HG02943 (cell line): ENCODE data around the gene UIMC1.

Source experiments
- ATAC-seq: cut with Tn5 transposase; IDR thresholded peaks from one replicate; pipeline ENCODE4 v1.9.1; 2021; ENCODE audit warnings: mild to moderate bottlenecking, low read depth, moderate library complexity; ENCODE audit not compliant: unreplicated experiment

UIMC1 gene

DNA sequence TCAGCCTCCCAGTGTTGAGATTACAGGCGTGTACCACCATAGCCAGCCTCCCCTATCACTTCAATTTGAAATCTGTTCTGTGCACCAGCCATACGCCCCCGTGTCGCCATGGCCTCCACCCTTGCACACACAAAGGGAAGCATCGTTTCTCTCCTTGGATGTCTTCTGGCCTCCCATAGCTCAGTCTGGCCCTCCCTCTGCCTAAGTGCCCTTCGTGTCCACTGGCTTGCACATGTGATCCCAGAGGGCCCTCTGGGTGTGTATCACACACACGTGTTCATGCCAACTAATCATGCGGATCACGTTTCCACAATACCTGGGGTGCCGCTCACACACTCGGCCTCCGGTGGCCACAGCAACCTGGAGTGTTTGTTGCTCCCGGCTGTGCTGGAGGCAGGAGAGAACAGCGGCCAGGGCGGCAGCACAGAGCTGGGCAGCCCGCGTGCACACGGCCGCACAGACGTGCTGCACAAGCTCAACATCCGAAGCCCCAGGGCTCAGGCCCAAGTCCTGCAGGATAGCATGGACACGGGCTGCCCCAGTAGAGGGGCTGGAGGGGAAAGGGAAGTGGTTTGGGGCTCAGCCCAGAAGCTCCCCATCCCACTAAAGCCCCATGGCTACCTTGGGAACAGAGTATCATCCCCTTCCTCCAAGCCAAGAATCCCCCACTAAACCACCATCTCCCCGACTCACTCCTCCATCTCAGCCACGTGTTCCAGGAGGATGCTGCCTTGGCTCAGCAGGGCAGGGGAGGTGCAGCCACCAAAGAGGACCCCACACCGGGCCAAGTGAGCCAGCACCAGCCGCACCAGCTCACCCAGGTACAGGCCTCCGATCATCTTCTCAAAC lies 118.3 kb downstream of the UIMC1 start:
- ATAC-seq: no peak

DNA sequence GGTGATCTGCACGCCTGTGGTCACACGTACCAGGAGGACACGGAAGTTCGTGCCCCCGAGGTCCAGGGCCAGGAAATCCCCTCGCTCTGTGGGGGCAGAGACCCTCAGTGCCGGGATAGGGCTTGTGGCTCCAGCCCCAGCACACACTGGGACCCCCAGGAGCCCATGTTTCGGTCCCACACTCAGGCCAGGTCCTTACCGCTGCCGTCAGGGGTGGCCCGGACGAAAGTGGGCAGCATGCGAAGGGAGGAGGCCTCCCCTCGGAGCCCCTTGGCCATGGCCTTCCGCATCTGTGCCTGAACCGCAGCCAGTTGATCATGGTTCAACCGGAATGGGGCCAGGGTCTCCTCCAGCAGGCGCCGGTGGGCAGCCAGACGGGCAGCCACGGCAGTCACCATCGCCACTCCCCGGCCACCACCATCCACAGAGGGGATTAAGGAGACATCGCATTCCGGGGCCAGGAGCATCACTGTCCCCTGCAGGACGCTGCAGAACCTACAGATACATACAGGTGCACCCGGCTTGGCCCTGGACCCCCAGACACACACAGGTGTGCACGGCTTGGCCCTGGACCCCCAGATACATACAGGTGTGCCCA lies 119.2 kb downstream of the UIMC1 start:
- ATAC-seq: no peak

DNA sequence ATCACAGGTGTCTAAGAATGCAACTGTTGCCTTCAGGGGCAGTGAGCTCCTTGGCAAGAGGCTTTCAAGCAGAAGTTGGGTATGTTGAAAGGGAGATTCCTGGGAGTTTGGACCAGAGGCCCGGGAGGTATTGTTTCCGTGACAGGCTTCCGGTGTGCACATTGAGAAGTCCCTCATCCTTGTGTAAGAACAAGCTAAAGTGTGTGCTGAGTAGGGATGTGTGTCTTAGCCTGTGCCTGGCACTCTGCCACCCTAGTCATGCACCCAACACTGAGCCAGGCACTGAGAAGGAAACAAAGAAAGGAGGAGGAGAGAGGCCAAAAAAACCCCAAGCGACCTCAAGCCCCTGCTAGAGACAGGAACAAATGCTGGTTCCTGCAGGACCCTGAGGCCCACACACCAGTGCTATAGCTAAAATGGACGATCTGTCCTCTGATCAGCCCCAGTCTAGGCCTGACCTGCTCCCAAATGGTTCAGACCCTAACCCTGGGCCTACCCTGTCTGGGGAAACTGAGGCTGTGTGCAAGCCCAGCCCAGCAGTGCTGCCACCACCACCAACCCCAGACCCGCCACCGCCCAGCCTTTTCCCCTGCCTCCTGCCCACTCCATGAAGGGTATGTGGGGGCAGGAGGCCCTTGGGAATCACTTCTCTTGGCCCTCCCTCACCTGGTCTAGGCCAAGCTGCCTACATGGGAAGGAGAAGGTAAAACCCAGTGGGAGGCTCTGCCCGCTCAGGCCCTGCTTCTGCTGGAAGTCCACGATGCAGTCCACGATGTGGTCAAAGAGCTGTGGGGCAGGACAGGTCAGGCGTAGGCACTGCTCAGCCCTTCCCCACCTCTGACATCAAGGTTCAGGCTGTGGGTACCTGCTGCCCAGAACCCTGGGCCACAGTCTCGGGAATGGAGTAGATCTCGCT lies 120.0 kb downstream of the UIMC1 start:
- ATAC-seq: no peak

DNA sequence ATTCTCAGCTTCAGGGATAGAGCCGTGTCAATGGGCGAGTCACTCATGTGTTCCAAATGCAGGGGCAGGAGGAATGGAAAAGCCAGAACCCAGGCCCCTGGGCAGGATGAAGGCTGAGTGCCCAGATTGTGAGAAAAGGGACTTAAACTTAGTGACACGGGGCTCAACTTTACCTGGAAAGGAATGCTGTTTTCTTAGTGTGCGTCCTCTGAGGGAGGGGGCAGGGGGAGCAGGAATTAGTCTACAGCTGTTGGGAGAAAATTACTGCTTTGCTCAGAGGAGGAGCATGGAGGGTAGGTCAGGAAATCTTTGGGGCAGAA lies 122.0 kb downstream of the UIMC1 start:
- no peak for ATAC-seq

DNA sequence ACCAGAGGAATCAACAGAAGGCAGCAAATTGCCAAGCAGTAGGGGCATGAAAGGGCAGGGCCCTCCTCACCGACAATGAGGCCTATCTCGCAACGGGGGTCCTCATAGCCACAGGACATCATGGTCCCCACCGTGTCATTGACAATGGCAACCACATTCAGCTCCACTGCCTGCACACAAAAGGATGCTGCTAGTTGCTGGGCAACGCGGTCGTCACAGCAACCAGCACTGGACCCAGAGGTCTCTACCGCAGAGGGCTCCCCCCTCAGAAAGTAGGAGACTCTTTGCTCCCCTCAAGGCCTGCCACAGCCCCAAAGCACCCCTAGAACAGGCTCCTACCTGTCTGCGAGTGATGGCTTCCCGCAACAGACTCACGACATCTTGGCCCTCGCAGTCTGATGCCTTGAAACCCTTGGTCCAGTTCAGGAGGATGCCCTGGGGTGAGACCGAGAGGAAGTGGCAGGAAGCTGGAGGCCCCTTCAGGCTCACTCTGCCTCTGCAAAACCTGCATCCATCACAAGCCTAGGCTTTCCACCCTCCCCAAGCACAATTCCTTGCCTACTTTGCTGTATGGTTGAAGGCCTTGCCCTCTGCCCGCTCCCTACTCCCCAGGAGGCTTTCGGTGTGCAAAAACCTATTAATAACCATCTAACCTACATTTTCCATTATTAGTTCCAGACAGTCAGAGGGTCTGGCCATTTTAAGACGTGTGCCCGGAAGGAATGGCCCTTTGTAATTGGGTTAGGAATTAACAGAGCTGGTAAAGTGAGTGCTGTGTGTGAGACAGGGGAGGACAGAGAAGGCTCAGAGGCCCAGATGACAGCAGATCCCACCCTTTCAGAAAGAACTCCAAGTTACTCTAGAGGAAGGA lies 122.6 kb downstream of the UIMC1 start:
- no peak for ATAC-seq

DNA sequence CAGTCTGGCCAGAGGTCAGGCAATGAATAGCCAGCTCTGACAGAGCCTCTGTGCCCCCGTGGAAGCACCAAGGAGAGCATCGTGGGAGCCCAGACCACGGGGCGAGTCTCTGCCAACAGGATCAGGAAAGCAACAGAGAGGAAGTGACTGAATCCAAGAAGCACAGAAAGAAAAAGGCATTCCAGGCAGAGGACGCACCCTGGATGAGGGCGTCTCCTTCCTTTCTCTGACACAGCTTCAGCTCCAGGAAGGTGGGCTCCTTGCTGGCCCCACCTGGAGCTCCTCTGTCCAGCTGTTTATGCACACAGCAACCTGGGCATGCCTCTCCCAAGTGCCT lies 124.0 kb downstream of the UIMC1 start:
- ATAC-seq: no peak

DNA sequence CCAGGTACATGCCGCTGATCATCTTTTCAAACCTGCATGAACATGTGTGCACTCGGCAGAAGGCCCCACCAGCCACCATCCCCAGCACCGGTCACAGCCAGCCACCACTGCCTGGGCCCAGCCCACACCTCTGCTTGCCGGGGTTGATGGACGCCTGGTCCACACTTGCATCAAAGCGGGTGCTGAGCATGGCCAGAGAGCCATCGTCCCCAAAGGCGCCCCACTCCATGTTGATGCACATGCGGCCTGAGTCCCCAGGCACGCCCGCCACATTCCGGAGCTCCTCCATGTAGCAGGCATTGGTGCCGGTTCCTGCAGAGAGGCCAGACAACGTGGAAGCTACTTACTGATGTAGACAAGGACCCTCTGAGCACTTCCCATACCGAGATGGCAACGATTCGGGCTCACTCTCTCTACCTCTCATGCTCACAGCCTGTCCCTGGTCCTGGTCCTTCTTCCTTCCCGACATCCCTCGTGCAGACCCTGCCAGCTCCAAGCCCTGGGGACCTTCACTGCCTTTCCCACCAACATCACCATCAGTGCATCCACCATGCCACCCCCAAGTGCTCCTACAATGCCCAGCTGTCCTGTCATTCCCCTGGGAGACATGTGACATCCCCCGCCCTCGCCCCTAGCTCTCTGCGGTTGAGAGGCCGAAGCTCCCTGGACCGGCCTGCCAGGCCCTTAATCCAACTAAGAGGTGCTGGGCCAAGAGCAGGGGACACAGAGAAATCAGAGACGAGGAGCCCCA lies 124.6 kb downstream of the UIMC1 start:
- ATAC-seq: no peak

DNA sequence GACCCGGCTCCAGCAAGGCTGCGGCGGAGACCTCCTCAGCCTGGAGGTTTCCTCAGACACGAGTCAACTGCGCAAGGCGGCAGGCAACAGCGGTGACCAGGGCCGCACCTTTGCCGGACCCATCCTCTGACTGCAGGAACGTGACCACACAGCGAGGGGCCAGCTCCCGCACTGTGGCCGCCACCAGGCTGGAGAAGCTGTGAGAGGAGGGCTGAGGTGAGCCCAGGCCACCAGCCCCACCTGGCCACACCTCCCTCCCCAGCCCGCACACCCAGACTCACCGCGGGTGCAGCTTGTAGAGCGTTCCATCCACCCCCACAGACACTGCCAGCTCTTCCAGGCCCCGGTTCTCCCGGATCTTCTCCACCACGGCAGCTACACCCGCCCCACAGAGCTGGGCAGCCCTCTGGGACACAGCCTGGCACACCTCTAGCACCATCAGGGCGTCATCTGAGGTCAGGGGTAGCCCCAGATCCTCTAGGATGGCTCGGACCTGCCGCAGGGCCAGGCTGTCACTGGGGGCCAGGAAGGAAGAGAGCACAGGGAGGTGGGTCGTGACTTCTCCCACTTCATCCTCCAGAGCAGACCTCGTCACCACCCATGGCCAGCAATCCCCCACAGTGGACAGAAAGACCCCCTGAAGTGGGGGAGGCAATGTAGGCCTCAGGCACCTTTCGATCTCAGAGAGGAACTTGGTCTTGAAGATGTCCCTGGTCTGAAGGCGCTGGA lies 125.4 kb downstream of the UIMC1 start:
- no peak for ATAC-seq

DNA sequence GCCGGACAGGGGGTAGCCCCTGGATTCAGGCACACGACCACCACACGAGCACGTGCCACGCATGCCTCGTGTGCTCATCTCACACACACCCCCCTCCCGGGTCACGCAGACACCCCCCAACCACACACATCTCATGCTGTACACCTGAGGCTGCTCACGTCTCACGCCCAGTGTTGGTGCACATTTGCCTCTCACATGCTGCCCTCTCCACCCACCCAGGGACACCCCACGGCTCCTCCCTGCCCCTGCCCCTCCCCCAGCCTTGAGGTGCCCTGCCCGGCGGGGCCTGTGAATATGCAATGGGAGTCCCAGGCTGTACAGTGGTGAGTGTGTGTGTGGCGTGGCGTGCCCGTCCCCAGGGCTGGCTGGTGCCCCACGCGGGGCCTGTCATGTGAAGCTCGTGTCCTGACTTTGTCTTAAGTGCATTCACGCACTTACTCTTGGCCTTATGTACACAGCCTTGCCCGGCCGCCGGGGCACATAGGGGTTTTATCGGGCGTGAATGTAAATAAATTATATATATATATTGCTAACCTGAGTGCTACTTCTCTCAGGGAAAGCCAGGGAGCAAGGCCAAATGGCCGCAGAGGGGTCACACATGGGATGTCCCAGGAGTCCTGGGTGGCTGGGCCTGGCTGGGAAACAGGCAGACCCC lies 126.1 kb downstream of the UIMC1 start:
- ATAC-seq: no peak

DNA sequence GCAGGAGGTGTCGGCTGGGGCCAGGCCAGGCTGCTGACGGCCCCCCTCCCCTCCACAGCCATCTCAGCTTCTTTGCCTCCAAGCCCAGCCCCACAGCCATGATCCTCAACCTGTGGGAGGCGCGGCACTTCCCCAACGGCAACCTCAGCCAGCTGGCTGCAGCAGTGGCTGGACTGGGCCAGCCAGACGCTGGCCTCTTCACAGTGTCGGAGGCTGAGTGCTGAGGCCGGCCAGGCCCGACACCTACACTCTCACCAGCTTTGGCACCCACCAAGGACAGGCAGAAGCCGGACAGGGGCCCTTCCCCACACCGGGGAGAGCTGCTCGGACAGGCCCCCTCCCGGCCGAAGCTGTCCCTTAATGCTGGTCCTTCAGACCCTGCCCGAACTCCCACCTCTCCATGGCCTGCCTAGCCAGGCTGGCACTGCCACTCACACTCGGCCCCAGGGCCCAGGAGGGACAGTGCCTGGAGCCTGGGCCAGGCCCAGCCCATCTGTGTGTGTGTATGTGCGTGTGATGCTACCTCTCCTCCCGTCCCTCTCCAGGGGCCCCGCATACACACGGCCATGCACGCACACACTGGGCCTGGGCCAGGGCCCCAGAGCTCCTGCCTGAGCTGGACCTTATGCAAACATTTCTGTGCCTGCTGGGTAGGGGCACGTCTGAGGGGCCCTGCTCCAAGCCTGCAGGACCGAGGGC lies 126.8 kb downstream of the UIMC1 start:
- no peak for ATAC-seq

DNA sequence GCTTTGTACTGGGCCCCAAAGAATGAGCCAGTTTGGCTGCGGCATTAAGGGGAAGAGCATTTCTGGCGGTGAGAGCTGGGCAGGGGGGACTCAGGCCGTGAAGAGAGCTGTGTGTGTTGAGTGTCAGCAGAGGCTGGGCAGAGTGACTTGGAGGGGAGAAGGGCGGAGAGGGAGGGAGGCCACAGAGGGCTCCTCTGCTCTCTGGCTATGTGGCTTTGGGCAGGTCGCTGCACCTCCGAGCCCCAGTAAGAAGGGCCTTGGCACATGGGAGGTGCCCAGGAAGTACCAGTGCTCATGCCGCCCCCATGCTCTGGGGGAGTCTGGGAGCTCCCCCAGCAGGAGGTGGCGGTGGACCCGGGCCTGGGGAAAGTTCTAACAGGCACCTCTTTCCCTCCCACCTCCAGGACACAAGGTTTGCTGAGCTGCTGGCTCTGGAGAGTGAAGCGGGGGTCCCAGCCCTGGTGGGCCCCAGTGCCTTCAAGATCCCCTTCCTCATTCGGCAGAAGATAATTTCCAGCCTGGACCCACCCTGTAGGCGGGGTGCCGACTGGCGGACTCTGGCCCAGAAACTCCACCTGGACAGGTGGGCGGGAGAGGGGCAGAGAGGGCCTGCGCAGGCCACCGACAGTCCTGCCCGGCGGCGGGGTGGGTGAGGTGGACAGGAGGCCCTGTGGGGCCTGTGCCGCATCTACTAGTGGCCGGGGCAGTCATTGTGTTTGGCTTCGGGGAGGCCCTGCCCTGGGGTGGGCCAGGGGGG lies 127.5 kb downstream of the UIMC1 start:
- no peak for ATAC-seq

DNA sequence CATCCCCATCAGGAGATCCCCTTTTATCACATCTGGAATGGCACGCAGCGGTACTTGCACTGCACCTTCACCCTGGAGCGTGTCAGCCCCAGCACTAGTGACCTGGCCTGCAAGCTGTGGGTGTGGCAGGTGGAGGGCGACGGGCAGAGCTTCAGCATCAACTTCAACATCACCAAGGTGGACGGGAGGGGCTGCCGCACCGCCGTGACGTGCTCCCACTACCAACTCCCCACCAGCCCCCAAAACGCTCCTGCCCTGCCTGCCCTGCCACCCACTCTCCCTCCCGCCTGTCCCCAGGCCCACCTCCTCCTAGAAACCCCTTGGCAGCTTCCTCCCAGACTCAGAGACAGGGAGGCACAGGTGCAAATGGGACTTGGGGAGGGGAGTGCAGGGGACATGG lies 128.1 kb downstream of the UIMC1 start:
- ATAC-seq: no peak

DNA sequence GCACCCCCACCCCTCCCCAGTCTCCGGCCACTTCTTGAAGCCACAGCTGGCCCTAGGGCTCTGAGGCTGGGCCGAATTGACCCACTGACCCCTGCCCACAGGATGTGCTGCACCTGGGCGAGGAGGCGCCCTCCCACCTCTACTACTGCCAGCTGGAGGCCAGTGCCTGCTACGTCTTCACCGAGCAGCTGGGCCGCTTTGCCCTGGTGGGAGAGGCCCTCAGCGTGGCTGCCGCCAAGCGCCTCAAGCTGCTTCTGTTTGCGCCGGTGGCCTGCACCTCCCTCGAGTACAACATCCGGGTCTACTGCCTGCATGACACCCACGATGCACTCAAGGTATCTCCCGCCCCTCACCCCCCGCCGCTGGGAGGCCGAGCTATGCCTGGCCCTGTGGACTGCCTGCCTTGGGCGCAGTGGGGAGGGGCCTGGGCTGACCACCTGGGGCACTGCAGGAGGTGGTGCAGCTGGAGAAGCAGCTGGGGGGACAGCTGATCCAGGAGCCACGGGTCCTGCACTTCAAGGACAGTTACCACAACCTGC lies 128.7 kb downstream of the UIMC1 start:
- no peak for ATAC-seq

DNA sequence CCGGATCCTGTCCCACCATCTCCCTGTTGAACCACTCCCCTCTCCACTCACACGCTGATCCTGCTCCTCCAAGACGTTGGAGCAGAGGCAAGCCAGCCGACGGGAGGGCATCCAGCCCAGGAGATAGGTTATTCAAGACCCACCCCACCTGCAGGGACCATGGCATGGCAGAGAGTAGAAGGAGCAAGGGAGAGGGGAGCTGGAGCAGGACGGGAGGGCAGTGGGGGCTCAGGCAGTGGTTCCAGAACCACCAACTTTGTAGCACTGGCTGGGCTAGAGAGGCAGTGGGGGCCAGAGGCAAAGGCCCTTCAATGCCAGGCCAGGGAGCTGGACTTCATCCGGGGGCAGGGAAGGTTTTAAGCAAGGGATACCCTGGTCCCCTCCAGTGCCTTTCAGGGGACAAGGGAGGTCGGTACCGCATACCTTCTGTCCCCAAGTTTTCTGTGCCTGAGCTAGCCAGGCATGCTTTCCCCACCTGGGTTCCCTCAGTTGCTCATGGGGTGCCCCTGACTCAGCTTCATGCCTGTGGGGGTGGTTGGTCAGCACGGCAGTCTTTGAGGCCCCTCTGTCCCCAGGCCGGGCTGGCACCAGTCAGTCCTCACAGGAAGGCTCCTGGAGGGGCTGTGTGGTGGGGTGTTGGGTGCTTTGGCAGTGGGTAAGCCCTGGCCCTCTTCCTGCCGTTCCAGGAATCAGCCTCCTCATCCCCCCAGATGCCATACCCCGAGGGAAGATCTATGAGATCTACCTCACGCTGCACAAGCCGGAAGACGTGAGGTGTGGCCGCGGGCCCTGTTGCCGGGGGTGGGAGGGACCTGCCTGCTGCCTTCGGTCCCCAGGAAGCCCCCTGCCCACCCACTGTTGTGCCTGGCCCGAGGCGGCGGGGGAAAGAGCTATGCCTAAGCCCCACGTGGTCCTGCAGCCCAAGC lies 129.8 kb downstream of the UIMC1 start:
- ATAC-seq: no peak

DNA sequence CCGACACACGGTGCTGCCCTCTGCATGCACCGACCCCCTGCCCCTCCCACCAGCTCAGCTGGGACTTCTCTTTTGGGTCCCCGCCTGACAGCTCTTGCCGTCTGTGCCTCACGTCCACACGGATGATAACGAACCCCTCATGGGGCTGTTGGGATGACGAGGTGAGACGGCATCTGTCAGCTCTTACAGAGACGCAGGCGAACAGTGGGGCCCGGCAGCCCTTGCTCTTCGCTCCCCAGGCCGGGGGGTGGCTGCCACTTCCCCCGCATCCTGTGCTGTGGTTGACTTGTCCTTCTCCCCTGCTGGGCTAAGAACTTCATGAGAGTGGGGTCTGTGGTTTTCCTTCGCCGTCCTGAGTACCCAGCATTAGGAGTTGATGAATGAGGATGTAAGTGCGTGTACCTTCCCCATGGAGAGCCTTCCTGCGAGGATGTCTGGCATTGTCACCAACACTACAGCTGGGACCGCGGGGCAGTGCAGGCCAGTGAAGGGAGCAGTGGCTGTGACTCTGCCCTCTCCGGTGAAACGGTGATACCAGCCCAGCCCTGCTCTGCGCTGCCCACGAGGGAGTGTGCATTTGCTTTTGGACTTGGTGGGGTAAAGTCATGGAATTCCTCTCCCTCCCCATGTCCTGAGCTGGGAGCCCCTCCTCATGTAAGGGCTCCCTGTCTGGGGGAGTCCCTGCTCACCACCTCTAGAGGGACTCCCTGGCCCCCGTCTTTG lies 130.6 kb downstream of the UIMC1 start:
- no peak for ATAC-seq
